Subcutaneous abdominal adipose tissue (tissue), 5 donors: ENCODE measurements around the gene PDXK.
A peak's percentile ranks its signal among the peaks of the same experiment; 100 is the strongest.

ENCODE experiments used
- H3K27ac ChIP-seq: one replicate; pipeline ENCODE4 v1.7.0; 2013; ENCODE audit warnings: low read depth, mild to moderate bottlenecking, inconsistent platforms, low read length, moderate library complexity
- H3K27me3 ChIP-seq, 5 donors: one replicate each; pipeline ENCODE4 v1.7.0; 2013; ENCODE audit warnings: low read length in 5 of 5, inconsistent platforms in 1 of 5; ENCODE audit not compliant: control insufficient read depth in 5 of 5, insufficient read depth in 4 of 5
- H3K36me3 ChIP-seq, 5 donors: one replicate each; pipeline ENCODE4 v1.7.0; 2013; ENCODE audit warnings: low read length in 5 of 5; ENCODE audit not compliant: control insufficient read depth in 5 of 5, insufficient read depth in 5 of 5
- H3K4me1 ChIP-seq, 5 donors: one replicate each; pipeline ENCODE4 v1.7.0; 2013; ENCODE audit warnings: low read length in 5 of 5, mild to moderate bottlenecking in 3 of 5, moderate library complexity in 1 of 5; ENCODE audit not compliant: control insufficient read depth in 5 of 5, insufficient read depth in 5 of 5
- H3K4me3 ChIP-seq, 5 donors: one replicate each; pipeline ENCODE4 v1.7.0; 2013; ENCODE audit warnings: low read length in 5 of 5, low read depth in 1 of 5
- H3K9ac ChIP-seq, 5 donors: one replicate each; pipeline ENCODE4 v1.7.0; 2013; ENCODE audit warnings: low read length in 5 of 5, mild to moderate bottlenecking in 4 of 5, moderate library complexity in 3 of 5
- H3K9me3 ChIP-seq, 5 donors: one replicate each; pipeline ENCODE4 v1.7.0; 2013; ENCODE audit warnings: low read length in 5 of 5; ENCODE audit not compliant: control insufficient read depth in 5 of 5
- donor health status: healthy.
- donor health status: healthy.
- donor health status: healthy.
- donor health status: healthy.
- donor health status: healthy.

PDXK gene

DNA sequence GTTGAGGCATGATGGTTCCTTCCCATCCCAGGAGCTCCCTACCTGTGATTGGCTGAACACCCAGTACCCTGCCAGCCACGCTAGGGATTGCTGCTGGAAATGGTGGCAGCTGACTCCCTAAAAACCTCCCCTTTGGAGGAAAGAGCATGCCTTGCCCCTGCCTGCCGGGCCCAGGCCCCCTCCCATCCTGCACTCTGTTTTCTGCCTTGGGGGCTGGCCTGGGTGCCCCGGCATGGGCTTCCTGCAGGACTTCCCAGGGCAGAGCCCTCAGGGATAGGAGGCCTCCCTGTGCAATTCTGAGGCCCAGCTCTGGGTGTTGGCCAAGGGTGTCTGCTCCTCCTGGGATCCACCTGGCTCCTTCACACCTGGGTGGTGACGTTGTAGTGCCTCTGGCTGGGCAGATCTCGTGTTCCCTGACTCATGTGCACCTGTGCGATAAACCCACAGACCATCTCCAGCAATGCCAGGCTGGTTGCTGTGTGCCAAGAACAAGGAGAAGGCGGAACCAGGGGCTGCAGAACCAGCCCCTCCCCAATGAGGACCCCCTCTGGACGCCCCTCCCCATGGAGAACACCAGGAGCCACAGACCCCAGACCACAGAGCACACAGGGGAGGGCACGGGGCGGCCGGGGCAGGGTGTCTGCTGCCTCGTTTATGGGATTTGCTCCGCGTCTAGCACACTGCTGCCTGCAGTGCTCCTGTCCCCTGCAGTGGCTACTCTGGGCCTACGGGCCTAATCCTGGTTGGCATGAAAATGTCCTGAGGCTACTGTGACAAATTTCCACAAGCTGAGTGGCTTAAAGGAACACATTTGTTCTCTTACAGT lies 43.6 kb downstream of the PDXK start:
- Histone ChIP-seq H3K27me3 (no peaks in the 10 kb centered on the region), H3K4me1 (peaks cover 2 to 33% (median 18%) of the 10 kb centered on the region in 5 donors), H3K36me3 (peaks cover 0 to 61% (median 42%) of the 10 kb centered on the region in 5 donors), H3K4me3 (no peak overlapping the region), H3K9ac (no peak overlapping the region), H3K9me3 (no peaks in the 10 kb centered on the region), H3K27ac (no peak overlapping the region)

DNA sequence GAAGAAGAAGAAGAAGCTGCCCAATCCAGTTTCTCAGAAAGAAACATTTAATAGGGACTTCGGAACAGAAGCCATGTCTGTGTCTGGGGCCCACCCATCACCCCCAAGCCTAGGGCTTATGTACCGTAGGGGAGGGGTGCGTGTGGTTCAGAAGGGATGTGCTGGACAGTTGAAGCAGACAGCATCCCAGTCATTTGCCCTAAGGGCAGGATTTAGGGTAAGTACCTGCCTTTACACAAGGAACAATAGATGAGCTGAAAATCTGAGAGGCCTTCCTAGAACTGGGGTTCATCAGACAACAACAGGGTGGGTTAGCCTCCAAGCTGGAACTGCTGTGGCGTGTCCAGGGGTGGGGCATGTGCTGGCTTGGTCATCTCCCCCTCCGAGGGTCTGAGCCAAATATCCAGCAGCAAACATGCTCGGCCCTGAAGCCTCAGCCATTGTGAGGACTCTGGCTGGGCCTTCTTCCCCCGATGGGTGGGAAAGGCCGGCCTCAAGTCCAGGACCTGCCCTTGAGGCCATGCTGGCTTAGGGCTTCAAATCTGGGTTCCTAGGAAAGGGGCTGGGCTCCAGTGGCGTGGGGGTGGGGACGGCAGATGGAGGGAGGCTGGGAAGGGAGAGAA lies 45.1 kb downstream of the PDXK start:
- Histone ChIP-seq H3K27ac (peak overlapping the region; percentile 65), H3K4me1 (peaks cover 2 to 34% (median 21%) of the 10 kb centered on the region in 5 donors), H3K9ac (no peak overlapping the region), H3K9me3 (no peaks in the 10 kb centered on the region), H3K36me3 (peaks cover 0 to 48% (median 37%) of the 10 kb centered on the region in 5 donors), H3K4me3 (no peak overlapping the region), H3K27me3 (no peaks in the 10 kb centered on the region)

DNA sequence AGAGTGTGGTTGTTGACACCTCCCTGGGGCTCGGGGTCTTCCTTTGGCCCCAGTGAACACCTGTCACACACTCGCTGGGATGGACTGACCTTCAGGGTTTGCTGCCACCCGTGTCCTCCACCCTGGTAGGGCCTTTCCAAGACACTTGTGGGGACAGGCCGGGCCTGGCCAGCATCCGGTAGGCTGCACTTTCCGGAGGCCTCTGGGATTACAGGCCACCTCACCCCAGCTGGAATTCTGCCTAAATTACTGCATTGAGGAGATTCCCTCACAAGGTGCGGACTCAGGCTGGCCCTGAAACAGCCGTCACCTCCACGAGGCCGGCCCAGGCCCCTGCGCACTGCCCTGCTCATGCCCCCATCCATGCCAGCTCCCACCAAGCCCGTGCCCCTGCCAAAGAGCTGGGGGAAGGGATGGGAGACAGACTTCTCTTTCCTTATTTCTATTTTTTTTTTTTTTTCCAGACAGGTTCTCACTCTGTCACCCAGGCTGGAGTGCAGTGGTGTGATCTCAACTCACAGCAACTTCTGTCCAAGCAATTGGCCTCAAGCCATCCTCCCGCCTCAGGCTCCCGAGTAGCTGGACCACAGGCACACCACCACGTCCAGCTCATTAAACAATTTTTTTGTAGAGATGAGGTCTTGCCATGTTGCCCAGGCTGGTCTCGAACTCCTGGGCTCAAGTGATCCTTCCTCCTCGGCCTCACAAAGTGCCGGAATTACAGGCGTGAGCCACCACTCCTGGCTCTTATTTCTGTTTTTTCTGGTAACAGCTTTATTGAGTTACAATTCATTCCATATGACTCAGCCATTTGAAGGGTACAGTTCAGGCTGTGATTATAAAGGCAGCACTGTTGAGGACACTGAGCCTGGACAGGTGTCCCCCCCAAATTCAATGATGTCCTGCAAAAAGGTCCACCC lies 45.9 kb downstream of the PDXK start:
- no peak overlapping the region for H3K9ac ChIP-seq
- peaks cover 2 to 32% (median 21%) of the 10 kb centered on the region in 5 donors for H3K4me1 ChIP-seq
- H3K27ac ChIP-seq: peak overlapping the region; percentile 65
- no peaks in the 10 kb centered on the region for H3K9me3 ChIP-seq
- no peaks in the 10 kb centered on the region for H3K27me3 ChIP-seq
- H3K4me3 ChIP-seq: no peak overlapping the region
- H3K36me3 ChIP-seq: peaks cover 0 to 39% (median 31%) of the 10 kb centered on the region in 5 donors

DNA sequence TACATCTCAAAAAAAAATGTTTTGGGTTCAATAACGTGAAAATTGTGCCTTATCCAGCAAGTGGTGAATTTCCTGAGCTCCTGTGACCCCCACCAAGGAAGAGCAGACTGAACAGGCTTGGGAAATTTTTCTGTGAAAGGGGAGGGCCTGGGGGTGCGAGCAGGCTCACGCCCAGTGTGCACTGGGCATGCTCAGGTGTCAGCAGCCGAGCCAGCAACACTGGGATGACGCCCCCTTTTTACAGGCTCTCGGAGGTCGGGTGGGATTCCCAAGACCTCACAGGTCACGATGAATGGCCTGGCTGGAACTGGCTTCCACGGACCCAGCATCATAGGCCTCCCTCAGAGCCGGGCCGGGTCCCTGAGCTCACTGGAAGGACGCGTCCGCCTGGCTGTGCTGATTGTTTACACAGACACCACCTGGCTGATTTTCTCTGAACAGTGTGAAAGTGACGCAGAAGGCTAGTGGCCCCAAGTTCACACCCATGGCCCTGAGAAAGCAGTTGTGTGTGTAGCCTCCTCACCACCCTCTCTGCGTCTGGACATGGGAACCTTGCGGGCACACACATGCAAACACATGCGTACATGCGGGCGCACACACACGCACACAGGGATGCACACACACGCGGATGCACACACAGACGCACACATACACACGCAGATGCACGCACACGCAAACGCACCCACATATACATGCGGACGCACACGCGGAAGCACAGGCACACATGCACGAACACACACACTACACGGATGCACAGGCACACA lies 48.0 kb downstream of the PDXK start:
- no peaks in the 10 kb centered on the region for H3K9me3 ChIP-seq
- H3K9ac ChIP-seq: no peak overlapping the region
- H3K4me3 ChIP-seq: no peak overlapping the region
- H3K27me3 ChIP-seq: no peaks in the 10 kb centered on the region
- H3K36me3 ChIP-seq: peaks cover 0 to 19% (median 14%) of the 10 kb centered on the region in 5 donors
- H3K27ac ChIP-seq: peak overlapping the region; percentile 89
- H3K4me1 ChIP-seq: peaks cover 2 to 32% (median 21%) of the 10 kb centered on the region in 5 donors

DNA sequence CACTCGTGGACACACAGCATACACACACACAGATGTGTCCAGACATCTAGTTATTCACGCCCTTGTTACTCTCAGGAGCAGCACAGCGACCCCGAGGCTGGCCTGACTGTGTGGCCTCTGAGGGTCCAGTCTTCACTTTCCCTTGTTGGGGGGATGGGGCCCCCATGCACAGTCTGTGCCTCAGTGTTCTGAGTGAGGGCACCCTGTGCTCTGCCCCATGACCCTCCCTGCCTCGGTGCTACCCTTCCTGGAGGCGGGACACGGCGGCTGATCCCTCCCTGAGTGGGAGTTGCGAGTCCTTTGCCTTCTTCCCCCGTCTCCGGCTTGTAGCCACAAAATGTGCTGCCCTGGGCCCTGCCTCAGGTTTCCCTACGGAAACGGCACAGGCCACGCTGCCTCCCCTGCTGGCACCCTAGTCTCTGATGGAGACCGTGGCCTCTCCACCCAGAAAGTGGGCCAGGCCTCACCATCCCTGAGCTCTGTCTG lies 48.6 kb downstream of the PDXK start:
- H3K36me3 ChIP-seq: peaks cover 0 to 14% (median 8%) of the 10 kb centered on the region in 5 donors
- no peaks in the 10 kb centered on the region for H3K27me3 ChIP-seq
- no peaks in the 10 kb centered on the region for H3K9me3 ChIP-seq
- H3K9ac ChIP-seq: peak overlapping the region in 3 of 5 donors; percentile 4 to 39 (median 37)
- no peak overlapping the region for H3K4me3 ChIP-seq
- peak overlapping the region; percentile 89 for H3K27ac ChIP-seq
- peaks cover 2 to 32% (median 21%) of the 10 kb centered on the region in 5 donors for H3K4me1 ChIP-seq

DNA sequence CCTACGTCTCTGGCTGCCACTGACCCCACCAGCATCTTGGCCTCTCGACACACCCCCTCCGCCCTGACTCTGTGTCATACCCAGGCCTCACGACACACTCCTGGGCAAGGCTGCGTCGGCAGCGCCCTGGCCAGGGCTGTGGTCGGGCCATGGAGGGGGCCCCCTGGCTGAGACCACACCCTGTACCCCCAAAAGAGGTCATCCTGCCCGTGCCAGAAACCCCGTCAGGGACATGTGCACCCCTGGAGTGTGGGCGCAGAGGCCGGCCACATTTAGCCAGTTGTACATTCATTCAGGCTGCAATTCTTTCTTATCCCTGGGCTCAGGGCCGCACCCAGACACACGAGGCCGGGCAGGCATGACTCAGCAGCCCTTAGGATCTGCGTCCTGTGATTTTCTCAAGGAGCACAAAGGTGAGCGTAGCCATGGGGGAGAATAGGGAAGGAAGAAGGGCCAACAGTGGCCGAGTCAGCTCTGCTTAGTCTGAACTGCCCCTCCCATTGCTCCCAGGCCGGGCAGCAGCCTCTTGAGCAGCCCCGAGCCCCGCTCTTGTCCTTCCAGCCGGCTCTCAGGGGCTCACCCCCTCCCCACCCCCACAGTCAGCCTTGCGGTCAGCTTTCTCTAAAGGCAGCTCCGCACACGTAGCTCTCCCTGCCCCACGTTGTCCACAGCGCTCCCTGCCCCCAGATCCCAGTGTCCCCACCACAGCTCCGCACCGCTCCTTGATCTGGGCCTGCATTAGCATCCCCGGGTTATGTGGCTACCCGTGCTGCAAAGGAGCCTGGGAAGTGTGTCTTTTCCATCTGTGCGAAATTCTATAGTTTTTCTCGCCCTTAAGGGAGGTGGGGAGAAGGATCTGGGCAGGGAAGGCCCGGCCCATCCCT lies 49.3 kb downstream of the PDXK start:
- H3K27me3 ChIP-seq: no peaks in the 10 kb centered on the region
- H3K27ac ChIP-seq: peak overlapping the region; percentile 89
- peaks cover 0 to 13% (median 6%) of the 10 kb centered on the region in 5 donors for H3K36me3 ChIP-seq
- peaks cover 2 to 32% (median 21%) of the 10 kb centered on the region in 5 donors for H3K4me1 ChIP-seq
- no peaks in the 10 kb centered on the region for H3K9me3 ChIP-seq
- H3K4me3 ChIP-seq: peak overlapping the region in 1 of 5 donors; percentile 6
- peak overlapping the region in 3 of 5 donors; percentile 4 to 39 (median 37) for H3K9ac ChIP-seq

DNA sequence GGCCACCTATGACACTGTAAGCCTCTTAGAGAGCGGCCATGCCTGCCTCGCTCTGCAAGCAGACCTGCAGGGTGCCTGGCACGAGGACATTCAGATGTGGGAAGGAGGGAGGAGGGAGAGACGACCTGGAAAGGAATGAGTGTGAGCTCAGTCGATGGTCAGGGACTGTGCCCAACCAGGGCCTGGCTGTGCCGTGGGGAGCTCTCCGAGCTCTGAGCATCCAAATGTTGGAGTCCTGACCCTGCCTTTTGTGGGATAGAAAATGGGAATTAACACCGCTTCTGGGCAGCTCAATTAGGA lies 49.9 kb downstream of the PDXK start:
- peak overlapping the region; percentile 89 for H3K27ac ChIP-seq
- peaks cover 0 to 16% (median 10%) of the 10 kb centered on the region in 5 donors for H3K36me3 ChIP-seq
- no peaks in the 10 kb centered on the region for H3K9me3 ChIP-seq
- peak overlapping the region in 1 of 5 donors; percentile 28 for H3K9ac ChIP-seq
- peaks cover 2 to 31% (median 21%) of the 10 kb centered on the region in 5 donors for H3K4me1 ChIP-seq
- peak overlapping the region in 1 of 5 donors; percentile 6 for H3K4me3 ChIP-seq
- no peaks in the 10 kb centered on the region for H3K27me3 ChIP-seq

DNA sequence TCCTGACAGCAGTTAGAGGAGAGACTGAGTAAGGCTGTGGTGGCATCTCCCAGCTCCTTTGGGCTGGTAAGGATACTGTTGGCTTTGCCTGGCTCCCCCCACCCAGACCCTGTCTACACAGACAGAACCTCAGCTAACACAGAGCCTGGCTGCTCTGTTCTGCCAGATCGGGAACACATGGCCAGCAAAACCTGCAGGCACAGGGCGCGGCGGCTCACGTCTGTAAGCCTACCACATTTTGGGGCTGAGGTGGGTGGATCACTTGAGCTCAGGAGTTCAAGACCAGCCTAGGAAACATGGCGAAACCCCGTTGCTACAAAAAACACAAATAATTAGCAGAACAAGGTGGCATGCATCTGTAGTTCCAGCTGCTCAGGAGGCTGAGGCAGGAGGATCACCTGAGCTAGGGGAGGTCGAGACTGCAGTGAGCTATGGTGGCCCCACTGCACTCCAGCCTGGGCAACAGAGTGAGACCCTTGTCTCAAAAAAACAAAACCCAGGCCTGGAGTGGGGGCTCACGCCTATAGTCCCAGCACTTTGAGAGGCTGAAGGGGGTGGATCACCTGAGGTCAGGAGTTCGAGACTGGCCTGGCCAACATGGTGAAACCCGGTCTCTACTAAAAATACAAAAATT lies 50.5 kb downstream of the PDXK start:
- Histone ChIP-seq H3K27ac (peak overlapping the region; percentile 89), H3K9ac (no peak overlapping the region), H3K9me3 (no peaks in the 10 kb centered on the region), H3K4me3 (no peak overlapping the region), H3K36me3 (peaks cover 0 to 19% (median 17%) of the 10 kb centered on the region in 5 donors), H3K4me1 (peaks cover 2 to 29% (median 21%) of the 10 kb centered on the region in 5 donors), H3K27me3 (no peaks in the 10 kb centered on the region)
